ENCODE data around the gene GLCE. TPM values are rescaled to one million over a fixed set of nuclear protein-coding genes. Genes with fewer than 3 reads are reported as not detected.

Gene GLCE
- total RNA-seq, 1 donor from 2014 or later, result 33.8 TPM

DNA sequence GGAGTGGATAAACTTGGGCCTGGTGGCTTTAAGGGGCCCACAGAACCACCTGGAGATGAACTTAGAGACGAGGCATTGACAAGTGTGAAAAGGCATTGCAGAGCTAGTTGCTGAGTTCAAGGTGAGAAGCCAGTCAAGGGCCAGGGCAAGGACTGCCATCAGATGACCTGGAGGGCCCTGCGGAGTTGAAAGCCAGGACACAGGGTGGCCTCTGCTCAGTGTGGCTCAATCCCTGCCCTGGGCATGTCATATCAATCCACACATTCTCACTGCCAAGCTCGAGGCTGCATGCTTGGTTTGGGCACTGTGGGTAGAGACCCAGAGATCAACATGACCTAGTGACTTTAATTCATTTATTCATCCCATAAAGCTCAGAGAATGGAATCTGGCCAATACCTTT, 147.5 kb downstream of the GLCE start:
- no peaks in the 10 kb centered on the region for H3K9me3 Mint-ChIP-seq
- H3K4me1 Mint-ChIP-seq (ENCODE audit: unreplicated experiment), result peaks cover 17% of the 10 kb centered on the region
- H3K4me3 Mint-ChIP-seq, result no peak overlapping the region
- TF ChIP-seq, protein P1, sequence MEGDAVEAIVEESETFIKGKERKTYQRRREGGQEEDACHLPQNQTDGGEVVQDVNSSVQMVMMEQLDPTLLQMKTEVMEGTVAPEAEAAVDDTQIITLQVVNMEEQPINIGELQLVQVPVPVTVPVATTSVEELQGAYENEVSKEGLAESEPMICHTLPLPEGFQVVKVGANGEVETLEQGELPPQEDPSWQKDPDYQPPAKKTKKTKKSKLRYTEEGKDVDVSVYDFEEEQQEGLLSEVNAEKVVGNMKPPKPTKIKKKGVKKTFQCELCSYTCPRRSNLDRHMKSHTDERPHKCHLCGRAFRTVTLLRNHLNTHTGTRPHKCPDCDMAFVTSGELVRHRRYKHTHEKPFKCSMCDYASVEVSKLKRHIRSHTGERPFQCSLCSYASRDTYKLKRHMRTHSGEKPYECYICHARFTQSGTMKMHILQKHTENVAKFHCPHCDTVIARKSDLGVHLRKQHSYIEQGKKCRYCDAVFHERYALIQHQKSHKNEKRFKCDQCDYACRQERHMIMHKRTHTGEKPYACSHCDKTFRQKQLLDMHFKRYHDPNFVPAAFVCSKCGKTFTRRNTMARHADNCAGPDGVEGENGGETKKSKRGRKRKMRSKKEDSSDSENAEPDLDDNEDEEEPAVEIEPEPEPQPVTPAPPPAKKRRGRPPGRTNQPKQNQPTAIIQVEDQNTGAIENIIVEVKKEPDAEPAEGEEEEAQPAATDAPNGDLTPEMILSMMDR (conservative IDR thresholded peaks at IDR 0.05), result no peak
- no peak for DNase-seq (ENCODE audit: extremely low spot score, unreplicated experiment)
- no peak overlapping the region for H3K27ac Mint-ChIP-seq
- H3K27me3 Mint-ChIP-seq, result peaks cover under 1% of the 10 kb centered on the region
- peaks cover 8% of the 10 kb centered on the region for H3K36me3 Mint-ChIP-seq

GRCh38 chr15:69308949-69309348, 148.5 kb downstream of the GLCE start:
- H3K36me3 Mint-ChIP-seq, result peaks cover 8% of the 10 kb centered on the region
- H3K4me1 Mint-ChIP-seq (ENCODE audit: unreplicated experiment), result peaks cover 17% of the 10 kb centered on the region
- DNase-seq (ENCODE audit: extremely low spot score, unreplicated experiment), result no peak
- TF ChIP-seq, protein P1 (conservative IDR thresholded peaks at IDR 0.05), result no peak
- H3K4me3 Mint-ChIP-seq, result no peak overlapping the region
- H3K27ac Mint-ChIP-seq, result no peak overlapping the region
- H3K27me3 Mint-ChIP-seq, result no peaks in the 10 kb centered on the region
- H3K9me3 Mint-ChIP-seq, result no peaks in the 10 kb centered on the region

- Mint-ChIP-seq H3K36me3 (peaks cover 8% of the 10 kb centered on the region), H3K4me1 (ENCODE audit: unreplicated experiment) (peaks cover 17% of the 10 kb centered on the region), H3K4me3 (no peak overlapping the region), H3K27me3 (no peaks in the 10 kb centered on the region), H3K9me3 (no peaks in the 10 kb centered on the region), H3K27ac (no peak overlapping the region)
- TF ChIP-seq, protein P1 (conservative IDR thresholded peaks at IDR 0.05), result no peak
- DNase-seq (ENCODE audit: extremely low spot score, unreplicated experiment), result no peak
Measured at GRCh38 chr15:69311319-69311721, 150.9 kb downstream of the GLCE start.

DNA sequence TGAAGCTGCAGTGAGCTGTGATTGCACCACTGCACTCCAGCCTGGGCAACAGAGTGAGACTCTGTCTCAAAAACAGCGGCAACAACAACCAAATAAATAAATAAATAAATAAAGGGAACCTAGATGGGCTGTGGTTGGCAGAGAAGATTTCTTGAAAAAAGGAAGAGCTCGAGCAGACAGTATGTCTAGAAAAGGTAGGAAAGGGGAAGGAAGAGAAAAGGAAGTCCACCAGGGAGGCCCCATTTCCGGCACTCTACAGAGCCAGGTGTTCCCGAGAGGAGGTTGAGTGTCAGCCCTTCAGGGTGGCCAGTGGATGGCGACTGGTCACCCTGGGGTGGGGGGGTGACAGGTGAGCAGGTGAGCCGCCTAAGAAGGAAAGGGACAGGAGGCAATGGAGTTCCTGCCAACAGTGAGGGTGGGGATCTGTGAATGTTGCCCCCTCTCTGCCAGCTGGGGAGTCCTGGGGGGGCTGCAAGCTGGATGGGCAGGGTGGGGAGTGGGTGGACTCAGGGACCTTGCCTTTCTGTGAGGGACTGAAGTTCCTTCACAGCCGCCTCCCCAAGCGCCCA, 153.1 kb downstream of the GLCE start:
- no peaks in the 10 kb centered on the region for H3K27me3 Mint-ChIP-seq
- TF ChIP-seq, protein P1 (conservative IDR thresholded peaks at IDR 0.05), result no peak
- H3K4me1 Mint-ChIP-seq (ENCODE audit: unreplicated experiment), result peaks cover 23% of the 10 kb centered on the region
- no peaks in the 10 kb centered on the region for H3K36me3 Mint-ChIP-seq
- no peaks in the 10 kb centered on the region for H3K9me3 Mint-ChIP-seq
- no peak overlapping the region for H3K4me3 Mint-ChIP-seq
- no peak for DNase-seq (ENCODE audit: extremely low spot score, unreplicated experiment)
- no peak overlapping the region for H3K27ac Mint-ChIP-seq

GRCh38 chr15:69314131-69314530, 153.7 kb downstream of the GLCE start:
- H3K36me3 Mint-ChIP-seq, result no peaks in the 10 kb centered on the region
- no peaks in the 10 kb centered on the region for H3K27me3 Mint-ChIP-seq
- peaks cover 23% of the 10 kb centered on the region for H3K4me1 Mint-ChIP-seq (ENCODE audit: unreplicated experiment)
- no peak for DNase-seq (ENCODE audit: extremely low spot score, unreplicated experiment)
- TF ChIP-seq, protein P1 (conservative IDR thresholded peaks at IDR 0.05), result no peak
- no peaks in the 10 kb centered on the region for H3K9me3 Mint-ChIP-seq
- no peak overlapping the region for H3K27ac Mint-ChIP-seq
- no peak overlapping the region for H3K4me3 Mint-ChIP-seq

- no peaks in the 10 kb centered on the region for H3K27me3 Mint-ChIP-seq
- no peak for DNase-seq (ENCODE audit: extremely low spot score, unreplicated experiment)
- peaks cover 23% of the 10 kb centered on the region for H3K4me1 Mint-ChIP-seq (ENCODE audit: unreplicated experiment)
- no peak overlapping the region for H3K4me3 Mint-ChIP-seq
- no peaks in the 10 kb centered on the region for H3K36me3 Mint-ChIP-seq
- TF ChIP-seq, protein P1 (conservative IDR thresholded peaks at IDR 0.05), result no peak
- no peak overlapping the region for H3K27ac Mint-ChIP-seq
- H3K9me3 Mint-ChIP-seq, result no peaks in the 10 kb centered on the region
Measured at GRCh38 chr15:69314736-69315135, 154.3 kb downstream of the GLCE start.

Data from type B pancreatic cell (in vitro differentiated cells).